PC-9 (cell line): ENCODE results near the gene CYBRD1. TPM values are rescaled to one million over a fixed set of nuclear protein-coding genes. Genes with fewer than 3 reads are reported as not detected.

Experiments used
- BruUV-seq: library from RNA; stranded (reverse); fragments of 400-500 nt; replicated peaks from 2 replicates; lab custom pipeline; 2021; lab: Mats Ljungman, UMichigan
- CTCF ChIA-PET: fragments of 300-600 bp; sonication (Branson Sonifier 250); formaldehyde crosslinking; loops from one replicate; lab custom pipeline; 2022; ENCODE audit warnings: antibody characterized with exemption; lab: Charles Lee
- POLR2A ChIA-PET: fragments of 300-600 bp; sonication (Branson Sonifier 250); formaldehyde crosslinking; loops from one replicate; lab custom pipeline; 2022; ENCODE audit warnings: antibody characterized with exemption; ENCODE audit not compliant: unreplicated experiment; lab: Charles Lee
- DNase-seq, 2 experiments: peaks; one replicate each; pipeline versions ENCODE4 v3.0.0 to v3.0.0-alpha.2; 2015 to 2022; ENCODE audit warnings: mixed read lengths in 1 of 2
- H2AFZ ChIP-seq: fragments of 200-600 bp; sonication (generic); 2 replicates; pipeline ENCODE4 v1.8.1; 2017; ENCODE audit warnings: antibody characterized with exemption
- H3F3A ChIP-seq: fragments of 200-600 bp; sonication (generic); 2 replicates; pipeline ENCODE4 v1.8.1; 2017; ENCODE audit warnings: antibody characterized with exemption, mild to moderate bottlenecking, low read depth; ENCODE audit not compliant: insufficient read depth
- H3K27ac ChIP-seq: fragments of 200-600 bp; sonication (generic); 2 replicates; pipeline ENCODE4 v1.6.1; 2016; ENCODE audit warnings: mixed run types
- H3K27me3 ChIP-seq: fragments of 200-600 bp; sonication (generic); 2 replicates; pipeline ENCODE4 v1.6.1; 2016; ENCODE audit warnings: low read depth, mixed run types; ENCODE audit not compliant: insufficient read depth
- H3K36me3 ChIP-seq: fragments of 200-600 bp; sonication (generic); 2 replicates; pipeline ENCODE4 v1.6.1; 2016; ENCODE audit warnings: low read depth, mixed run types
- H3K4me1 ChIP-seq: fragments of 200-600 bp; sonication (generic); replicated peaks from 2 replicates; pipeline ENCODE4 v1.6.1; 2016; ENCODE audit warnings: mixed run types; ENCODE audit not compliant: insufficient read depth
- H3K4me2 ChIP-seq: fragments of 200-600 bp; sonication (generic); 2 replicates; pipeline ENCODE4 v1.6.1; 2017; ENCODE audit warnings: mixed run types
- H3K4me3 ChIP-seq: fragments of 200-600 bp; sonication (generic); 2 replicates; pipeline ENCODE4 v1.6.1; 2016; ENCODE audit warnings: mixed run types
- H3K79me2 ChIP-seq: fragments of 200-600 bp; sonication (generic); 2 replicates; pipeline ENCODE4 v1.6.1; 2017; ENCODE audit warnings: low read depth, mixed run types
- H3K9me2 ChIP-seq: fragments of 200-600 bp; sonication (generic); 2 replicates; pipeline ENCODE4 v1.8.1; 2017; ENCODE audit warnings: mild to moderate bottlenecking; ENCODE audit not compliant: insufficient read depth
- H3K9me3 ChIP-seq: fragments of 200-600 bp; sonication (generic); 2 replicates; pipeline ENCODE4 v1.8.1; 2016; ENCODE audit warnings: low read depth; ENCODE audit not compliant: insufficient read depth
- H4K20me1 ChIP-seq: fragments of 200-600 bp; sonication (generic); 2 replicates; pipeline ENCODE4 v1.8.1; 2017; ENCODE audit not compliant: insufficient read depth
- CTCF ChIP-seq: fragments of 200-600 bp; sonication (generic); conservative IDR thresholded peaks from 2 replicates; pipeline ENCODE4 v1.6.1; 2017; ENCODE audit warnings: mixed run types, antibody characterized with exemption, mild to moderate bottlenecking, moderate library complexity
- EZH2 ChIP-seq: fragments of 200-600 bp; sonication (generic); IDR thresholded peaks from 2 replicates; pipeline ENCODE4 v1.8.0; 2017; ENCODE audit warnings: antibody characterized with exemption, low read depth
- intact Hi-C: fragments of 100-400 bp; cut with micrococcal nuclease; formaldehyde crosslinking; loops from one replicate; pipeline ENCODE4 v1.10.0; 2022; ENCODE audit not compliant: unreplicated experiment
- total RNA-seq: library from RNA; stranded (reverse); gene quantifications from 2 replicates; pipeline ENCODE4 v1.2.3, GENCODE V29; 2021

The CYBRD1 gene
- total RNA-seq, 1 experiment from 2014 or later, result 125 TPM

- Histone ChIP-seq H3F3A (no peaks in the 10 kb centered on the region; the same call in 1 of the 2 replicates), H4K20me1 (no peaks in the 10 kb centered on the region), H3K4me2 (no peak overlapping the region), H3K27ac (no peak overlapping the region), H3K4me1 (no peaks in the 10 kb centered on the region), H3K9me3 (no peaks in the 10 kb centered on the region), H3K9me2 (no peaks in the 10 kb centered on the region), H2AFZ (no peak overlapping the region), H3K79me2 (no peaks in the 10 kb centered on the region), H3K27me3 (no peaks in the 10 kb centered on the region), H3K36me3 (no peaks in the 10 kb centered on the region), H3K4me3 (no peak overlapping the region)
- TF ChIP-seq CTCF, result no peak
- no peak for TF ChIP-seq EZH2
- ChIA-PET POLR2A (no interaction called here), CTCF (interaction anchor here (0.6 to 0.7 kb wide), 2 partner anchors 773 to 921 kb away, joined by 3 to 5 read pairs; no protein-coding TSS in a partner anchor)
- DNase-seq, result no peak
- intact Hi-C loops, result loop anchor here (5.0 kb wide), 3 partner anchors 642 to 712 kb away; no protein-coding TSS in a partner anchor
- BruUV-seq, result no TSS peak
These were observed 18.2 kb downstream of the CYBRD1 start for GRCh38 chr2:171540437-171540836.

DNA sequence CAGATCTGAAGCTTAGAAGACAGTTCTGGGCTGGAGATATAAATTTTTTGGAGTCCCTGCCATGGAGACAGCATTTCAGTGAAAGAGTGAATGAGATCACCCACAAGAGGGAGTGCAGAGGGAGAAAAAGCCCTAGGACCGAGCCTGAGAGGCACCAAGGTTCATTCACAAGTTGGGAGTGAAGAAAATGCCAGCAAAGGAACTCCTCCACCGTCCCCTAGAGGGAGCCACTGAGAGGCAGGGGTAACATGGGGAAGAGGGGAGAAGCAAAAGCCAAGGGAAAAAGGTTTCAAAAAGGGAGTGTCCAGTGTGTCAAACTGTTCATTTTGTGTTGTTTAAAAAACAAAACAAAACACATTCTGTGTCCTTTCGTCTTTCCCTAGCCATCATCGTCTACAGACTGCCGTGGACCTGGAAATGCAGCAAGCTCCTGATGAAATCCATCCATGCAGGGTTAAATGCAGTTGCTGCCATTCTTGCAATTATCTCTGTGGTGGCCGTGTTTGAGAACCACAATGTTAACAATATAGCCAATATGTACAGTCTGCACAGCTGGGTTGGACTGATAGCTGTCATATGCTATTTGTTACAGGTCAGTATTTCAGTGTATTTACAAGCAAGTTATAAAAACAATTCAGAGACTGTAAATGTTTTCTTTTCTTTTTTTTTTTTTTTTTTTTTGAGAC, 19.1 kb downstream of the CYBRD1 start:
- H3K4me2 ChIP-seq, result no peak overlapping the region
- H3K79me2 ChIP-seq, result no peaks in the 10 kb centered on the region
- intact Hi-C loops, result loop anchor here (5.0 kb wide), 3 partner anchors 641 to 711 kb away; no protein-coding TSS in a partner anchor
- peak in 1 of 2 experiments; percentile 47 for DNase-seq
- no peaks in the 10 kb centered on the region for H3K27me3 ChIP-seq
- no peak overlapping the region for H2AFZ ChIP-seq
- H3K4me3 ChIP-seq, result no peak overlapping the region
- no peaks in the 10 kb centered on the region for H3K36me3 ChIP-seq
- CTCF ChIA-PET, result interaction anchor here (0.7 kb wide), 2 partner anchors 920 to 956 kb away, joined by 3 to 4 read pairs; no protein-coding TSS in a partner anchor
- H3K9me2 ChIP-seq, result no peaks in the 10 kb centered on the region
- no peaks in the 10 kb centered on the region for H3K9me3 ChIP-seq
- H3F3A ChIP-seq, result no peaks in the 10 kb centered on the region; the same call in 1 of the 2 replicates
- BruUV-seq, result no TSS peak
- no peaks in the 10 kb centered on the region for H3K4me1 ChIP-seq
- TF ChIP-seq CTCF, result peak; percentile 90
- TF ChIP-seq EZH2, result no peak
- POLR2A ChIA-PET, result no interaction called here
- no peaks in the 10 kb centered on the region for H4K20me1 ChIP-seq
- H3K27ac ChIP-seq, result no peak overlapping the region

GRCh38 chr2:171545086-171545485, 22.8 kb downstream of the CYBRD1 start:
- intact Hi-C loops, result no loop called here
- Histone ChIP-seq H3K9me2 (no peaks in the 10 kb centered on the region), H3K4me3 (no peak overlapping the region), H3K27ac (no peak overlapping the region), H3K79me2 (no peaks in the 10 kb centered on the region), H3K4me2 (no peak overlapping the region), H3F3A (no peaks in the 10 kb centered on the region; the same call in 1 of the 2 replicates), H3K27me3 (no peaks in the 10 kb centered on the region), H4K20me1 (no peaks in the 10 kb centered on the region), H2AFZ (no peak overlapping the region), H3K9me3 (no peaks in the 10 kb centered on the region), H3K36me3 (no peaks in the 10 kb centered on the region), H3K4me1 (no peaks in the 10 kb centered on the region)
- TF ChIP-seq EZH2 (no peak), CTCF (no peak)
- ChIA-PET CTCF (interaction anchor here (0.7 kb wide), 1 partner anchor 603 kb away, joined by 4 read pairs; no protein-coding TSS in a partner anchor), POLR2A (interaction anchor here (0.7 kb wide), 1 partner anchor 889 kb away, joined by 6 read pairs; no protein-coding TSS in a partner anchor)
- no TSS peak for BruUV-seq
- DNase-seq, result no peak
